Urinary bladder (tissue), 4 donors: Measurements from ENCODE around the gene NKD2. TPM values are rescaled to one million over a fixed set of nuclear protein-coding genes. Genes with fewer than 3 reads are reported as not detected.

Experiments used
- DNase-seq: peaks from one replicate; pipeline ENCODE4 v3.0.0-alpha.2; 2015; ENCODE audit errors: extremely low spot score
- H3K27ac ChIP-seq: one replicate; pipeline ENCODE4 v1.5.1; 2013; ENCODE audit warnings: low read depth, mild to moderate bottlenecking, moderate library complexity
- H3K36me3 ChIP-seq: one replicate; pipeline ENCODE4 v1.6.1; 2013; ENCODE audit warnings: mild to moderate bottlenecking, moderate library complexity; ENCODE audit not compliant: insufficient read depth
- H3K4me1 ChIP-seq: one replicate; pipeline ENCODE4 v1.6.1; 2013; ENCODE audit warnings: mild to moderate bottlenecking, moderate library complexity; ENCODE audit not compliant: insufficient read depth
- H3K4me3 ChIP-seq: one replicate; pipeline ENCODE4 v1.5.1; 2013; ENCODE audit warnings: low read depth, low read length
- WGBS: extraction: QIAGEN DNeasy Blood & Tissue Kit; methylation state at CpG from one replicate; pipeline ENCODE4 v1.1.7; 2013; 5-methylcytosine and 5-hydroxymethylcytosine counted together
- polyA plus RNA-seq: library from polyadenylated mRNA; stranded (reverse); fragments of 200-250 nt; gene quantifications from one replicate; pipeline ENCODE4 v1.2.3, GENCODE V29; 2013
- total RNA-seq: library from RNA; depleted of rRNA; stranded (reverse); fragments of >200 nt; gene quantifications from one replicate; pipeline ENCODE4 v1.2.3, GENCODE V29; 2014
- donor health status: healthy with polysubstance abuse.
- donor health status: healthy.

The NKD2 gene
- total and polyA plus RNA-seq, 2 donors: 1.3 to 7.5 TPM

DNA sequence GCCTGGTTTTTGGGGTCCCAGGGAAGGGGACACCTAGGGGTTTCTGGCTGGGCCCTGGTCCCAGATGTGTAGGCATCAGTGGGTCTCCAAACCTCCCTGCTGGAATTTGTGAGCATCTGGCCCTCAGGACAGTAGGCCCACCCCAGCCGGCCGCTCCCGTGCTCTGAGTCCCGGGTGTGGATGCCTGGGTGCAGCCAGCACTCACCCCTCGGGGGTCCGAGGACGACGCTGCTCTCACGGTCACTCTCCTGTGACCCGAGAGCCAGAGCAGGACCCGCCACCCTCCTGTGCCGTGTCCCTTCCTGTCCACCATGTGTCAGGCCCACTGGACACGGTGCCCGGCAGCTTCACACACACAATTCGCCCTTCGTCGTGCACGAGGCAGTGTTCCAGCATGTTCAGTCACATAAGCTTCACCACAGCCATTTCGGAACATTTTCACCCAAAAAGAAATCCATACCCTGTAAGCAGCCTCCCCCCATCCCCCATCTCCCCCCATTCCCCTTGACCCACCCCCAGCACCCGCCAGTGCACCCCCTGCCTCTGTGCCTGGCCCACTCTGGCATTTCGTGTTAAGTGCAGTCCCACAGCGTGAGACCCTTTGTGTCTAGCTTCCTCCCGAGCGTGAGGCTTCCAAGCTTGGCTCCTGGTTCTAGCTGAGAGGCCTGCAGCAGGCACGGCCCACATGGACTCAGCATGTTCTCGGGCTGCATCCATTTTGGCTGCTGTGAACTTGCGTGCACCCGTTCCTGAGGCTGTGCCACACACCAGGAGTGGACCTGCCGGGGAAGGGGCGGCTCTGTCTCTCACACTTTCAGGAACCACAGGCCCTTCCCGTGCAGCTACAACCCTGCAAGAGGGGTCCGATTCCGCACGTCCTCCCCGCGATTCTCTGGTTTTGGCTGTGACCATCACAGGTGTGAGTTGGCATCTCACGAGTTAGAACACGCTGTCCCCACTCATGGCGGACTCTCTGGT, 40.5 kb downstream of the NKD2 start:
- Histone ChIP-seq H3K27ac (no peak overlapping the region), H3K4me3 (no peak overlapping the region), H3K4me1 (no peaks in the 10 kb centered on the region), H3K36me3 (no peaks in the 10 kb centered on the region)
- no peak for DNase-seq
- WGBS: 84% methylated on average over 39 of the region's 39 CpGs

DNA sequence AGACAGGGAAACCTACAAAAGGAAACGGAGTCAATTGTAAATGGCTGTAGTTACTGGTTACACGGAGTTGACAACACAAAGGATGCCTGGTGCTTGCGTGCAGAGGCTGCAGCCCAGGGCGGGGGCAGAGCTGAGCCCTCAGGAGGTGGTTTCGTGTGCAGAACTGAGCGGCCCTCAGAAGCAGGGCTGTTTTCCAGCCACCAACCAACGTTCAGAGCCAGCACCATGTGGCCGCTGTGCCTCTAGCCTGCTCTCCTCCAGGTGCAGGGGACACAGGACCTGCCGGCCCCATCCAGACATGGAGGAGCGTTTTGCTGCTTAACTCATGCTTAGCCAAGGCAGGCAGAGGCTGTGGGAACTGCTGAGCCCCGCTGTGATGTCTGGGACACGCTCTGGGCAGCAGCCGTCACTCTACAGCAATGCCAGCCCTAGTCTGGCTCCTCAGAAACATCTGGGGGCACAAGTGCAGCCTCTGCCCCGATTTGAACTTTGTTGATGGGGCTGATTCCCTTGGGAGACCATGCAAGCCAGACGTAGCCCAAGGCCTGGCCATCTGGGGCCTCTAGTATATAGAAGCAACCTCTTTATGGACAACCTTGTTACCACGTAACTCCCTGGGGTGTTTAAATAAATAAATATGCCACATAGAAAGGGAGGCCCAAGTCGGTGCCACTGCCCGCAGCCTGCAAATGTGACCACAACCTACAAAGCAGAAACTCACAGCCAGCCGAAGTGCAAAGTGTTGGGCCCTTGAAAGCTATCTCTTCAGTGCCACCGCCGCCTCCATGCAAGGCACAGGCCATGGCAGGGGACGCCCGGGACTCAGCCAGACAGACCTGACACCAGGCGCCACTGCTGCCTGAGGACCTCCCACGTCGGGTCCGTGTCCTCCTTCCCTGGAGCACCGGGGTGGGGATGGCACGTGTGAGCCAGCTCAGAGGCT, 42.1 kb downstream of the NKD2 start:
- WGBS: 83% methylated on average over 29 of the region's 29 CpGs
- H3K4me1 ChIP-seq: no peaks in the 10 kb centered on the region
- H3K36me3 ChIP-seq: peaks cover under 1% of the 10 kb centered on the region

DNA sequence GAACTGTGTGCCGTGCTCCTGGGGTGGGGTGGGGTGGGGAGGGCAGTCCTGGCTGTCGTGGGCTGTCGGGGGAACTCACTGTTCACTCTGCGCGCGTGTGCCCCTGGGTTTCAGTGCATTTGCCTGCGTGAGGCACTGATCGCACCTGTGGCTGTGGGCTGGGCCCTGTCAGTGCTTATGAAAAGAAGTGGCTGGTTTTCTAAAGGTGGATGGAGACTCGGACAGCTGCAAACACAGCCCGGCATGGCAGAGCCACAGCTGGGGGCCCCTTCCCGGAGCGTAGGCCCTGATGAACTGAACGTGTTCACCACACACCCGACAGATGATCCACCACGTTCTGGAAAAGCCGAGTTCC, 42.7 kb downstream of the NKD2 start:
- DNase-seq: no peak
- 87% methylated on average over 16 of the region's 16 CpGs for WGBS
- no peaks in the 10 kb centered on the region for H3K4me1 ChIP-seq
- no peak overlapping the region for H3K27ac ChIP-seq
- H3K4me3 ChIP-seq: no peak overlapping the region
- peaks cover 4% of the 10 kb centered on the region for H3K36me3 ChIP-seq

More for the DNA sequence above, 42.1 kb downstream of the NKD2 start:
- Histone ChIP-seq H3K4me3 (no peak overlapping the region), H3K27ac (no peak overlapping the region)
- DNase-seq: no peak

DNA sequence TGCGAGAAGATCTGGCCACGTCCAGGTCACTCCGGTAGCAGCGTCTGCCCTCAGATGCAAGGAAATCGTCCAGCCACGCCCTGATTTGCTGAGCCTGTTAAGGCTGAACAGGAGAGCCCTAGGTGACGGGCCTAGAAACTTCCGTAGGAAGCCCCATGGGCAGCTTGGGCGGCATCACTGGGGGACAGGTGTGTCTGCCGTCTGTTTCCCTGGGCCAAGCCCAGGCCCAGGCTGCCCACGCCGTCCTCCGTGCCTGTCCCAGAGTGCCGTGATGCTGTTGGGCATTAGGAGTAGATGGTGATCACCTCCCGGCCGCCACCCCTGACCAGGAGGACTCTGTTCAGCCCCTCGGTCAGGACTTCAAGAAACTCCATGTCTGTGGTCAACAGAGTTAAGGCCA, 43.5 kb downstream of the NKD2 start:
- no peak for DNase-seq
- Histone ChIP-seq H3K4me3 (no peak overlapping the region), H3K36me3 (peaks cover 4% of the 10 kb centered on the region), H3K4me1 (no peaks in the 10 kb centered on the region), H3K27ac (no peak overlapping the region)
- 95% methylated on average over 17 of the region's 17 CpGs for WGBS

DNA sequence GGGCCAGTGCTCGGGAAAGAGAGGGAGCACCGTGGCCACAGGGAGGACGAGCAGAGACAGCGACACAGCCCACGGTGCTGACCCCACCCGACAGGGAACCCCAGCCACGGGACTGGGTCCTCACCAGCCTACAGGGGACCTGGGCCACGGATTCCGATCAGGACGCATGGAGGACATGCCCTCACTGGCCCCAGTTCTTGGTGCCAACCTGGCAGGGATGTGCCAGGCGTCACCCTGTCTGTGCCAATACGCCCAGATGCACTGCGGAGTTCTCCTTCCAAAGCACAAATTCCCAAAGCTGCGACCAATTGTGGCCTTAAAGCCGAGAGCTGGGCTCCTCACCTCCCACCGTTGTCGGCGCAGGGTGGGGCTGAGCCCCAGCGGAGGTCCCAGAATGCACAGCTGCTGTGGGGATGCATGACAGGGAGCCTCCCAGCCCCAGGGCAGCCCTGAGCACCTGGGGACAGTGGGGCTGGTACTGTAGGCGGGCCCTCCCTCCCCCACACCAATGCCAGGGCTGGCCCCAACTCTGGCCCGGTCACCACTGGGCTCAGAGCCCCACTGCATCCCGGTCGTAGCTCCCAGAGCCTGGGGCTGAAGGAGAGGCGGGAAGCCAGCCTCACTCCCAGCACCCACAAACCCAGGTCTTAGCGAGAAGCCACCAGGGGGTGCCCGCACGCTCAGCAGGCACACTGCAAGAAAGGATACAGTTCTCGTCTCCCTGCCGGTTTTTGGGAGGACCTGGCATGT, 44.2 kb downstream of the NKD2 start:
- no peak for DNase-seq
- 89% methylated on average over 29 of the region's 29 CpGs for WGBS
- H3K27ac ChIP-seq: no peak overlapping the region
- H3K4me1 ChIP-seq: no peaks in the 10 kb centered on the region
- no peak overlapping the region for H3K4me3 ChIP-seq
- peaks cover 6% of the 10 kb centered on the region for H3K36me3 ChIP-seq

DNA sequence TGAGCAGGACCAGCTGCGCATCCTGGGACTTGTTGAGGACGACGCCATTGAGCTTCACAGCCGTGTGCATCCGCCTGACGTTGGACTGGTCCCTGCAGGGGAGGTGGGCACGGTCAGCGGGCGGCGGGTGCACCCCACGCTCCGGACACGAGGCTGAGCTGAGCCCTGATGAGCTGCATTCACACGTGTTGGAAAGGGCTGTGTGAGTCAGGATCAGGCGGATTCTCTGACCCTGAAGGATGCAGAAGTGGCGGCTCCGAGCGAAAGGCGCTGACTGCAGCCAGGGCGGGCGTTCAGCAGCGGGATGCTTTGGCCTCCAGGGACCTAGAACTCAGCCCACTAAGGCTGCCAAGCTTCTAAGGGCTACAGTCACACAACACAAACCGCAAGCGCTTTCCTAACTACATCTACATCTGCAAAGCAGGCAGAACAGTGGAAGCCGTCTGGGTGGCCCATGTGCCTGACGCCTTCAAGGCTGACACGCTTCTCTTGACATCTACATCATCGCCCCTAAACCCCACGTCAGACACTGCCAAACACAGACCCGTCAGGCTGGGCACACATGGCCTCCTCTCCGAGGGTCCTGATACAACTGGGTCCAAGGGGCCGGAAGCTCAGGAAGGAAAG, 44.9 kb downstream of the NKD2 start:
- DNase-seq: no peak
- WGBS: 92% methylated on average over 32 of the region's 32 CpGs
- Histone ChIP-seq H3K4me3 (no peak overlapping the region), H3K36me3 (peaks cover 10% of the 10 kb centered on the region), H3K4me1 (no peaks in the 10 kb centered on the region), H3K27ac (no peak overlapping the region)

DNA sequence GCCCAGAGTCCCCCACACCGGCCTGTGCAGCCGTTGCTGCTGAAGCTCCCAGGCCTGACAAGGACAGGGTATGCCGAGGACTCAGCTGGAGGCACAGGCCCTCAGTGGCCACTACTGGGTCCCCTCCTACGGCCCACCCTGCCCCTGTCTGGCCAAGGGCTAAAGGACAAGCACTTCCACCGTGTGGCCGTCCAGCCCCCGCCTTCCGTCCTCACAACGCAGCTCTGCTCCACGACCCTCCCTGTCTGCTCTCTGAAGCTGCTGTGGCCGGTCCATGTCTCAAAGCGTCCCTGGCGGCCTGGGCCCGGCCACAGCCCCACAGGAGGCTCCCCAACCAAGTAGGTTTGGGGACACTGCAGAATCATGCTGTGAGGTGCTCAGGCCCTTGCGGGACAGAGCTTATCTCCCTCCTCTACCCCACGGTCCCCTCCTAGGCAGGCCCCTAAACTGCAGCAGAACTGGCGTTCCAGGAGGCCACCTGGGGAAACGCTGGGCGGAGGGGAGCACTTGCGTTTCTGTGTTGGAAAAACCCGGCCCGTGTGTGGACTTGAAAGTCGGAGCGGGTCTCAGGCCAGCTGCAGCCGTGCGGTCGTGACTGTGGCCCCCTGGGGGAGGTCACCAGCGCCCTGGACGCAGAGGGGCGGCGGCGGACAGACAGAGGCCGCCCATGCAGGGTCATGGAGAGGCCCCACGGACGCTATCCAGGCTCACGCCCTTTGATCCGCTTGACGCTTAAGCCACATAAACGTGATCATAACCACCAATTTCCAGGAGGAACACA, 45.6 kb downstream of the NKD2 start:
- Histone ChIP-seq H3K36me3 (peaks cover 12% of the 10 kb centered on the region), H3K27ac (no peak overlapping the region), H3K4me3 (no peak overlapping the region), H3K4me1 (no peaks in the 10 kb centered on the region)
- 86% methylated on average over 39 of the region's 39 CpGs for WGBS
- no peak for DNase-seq

DNA sequence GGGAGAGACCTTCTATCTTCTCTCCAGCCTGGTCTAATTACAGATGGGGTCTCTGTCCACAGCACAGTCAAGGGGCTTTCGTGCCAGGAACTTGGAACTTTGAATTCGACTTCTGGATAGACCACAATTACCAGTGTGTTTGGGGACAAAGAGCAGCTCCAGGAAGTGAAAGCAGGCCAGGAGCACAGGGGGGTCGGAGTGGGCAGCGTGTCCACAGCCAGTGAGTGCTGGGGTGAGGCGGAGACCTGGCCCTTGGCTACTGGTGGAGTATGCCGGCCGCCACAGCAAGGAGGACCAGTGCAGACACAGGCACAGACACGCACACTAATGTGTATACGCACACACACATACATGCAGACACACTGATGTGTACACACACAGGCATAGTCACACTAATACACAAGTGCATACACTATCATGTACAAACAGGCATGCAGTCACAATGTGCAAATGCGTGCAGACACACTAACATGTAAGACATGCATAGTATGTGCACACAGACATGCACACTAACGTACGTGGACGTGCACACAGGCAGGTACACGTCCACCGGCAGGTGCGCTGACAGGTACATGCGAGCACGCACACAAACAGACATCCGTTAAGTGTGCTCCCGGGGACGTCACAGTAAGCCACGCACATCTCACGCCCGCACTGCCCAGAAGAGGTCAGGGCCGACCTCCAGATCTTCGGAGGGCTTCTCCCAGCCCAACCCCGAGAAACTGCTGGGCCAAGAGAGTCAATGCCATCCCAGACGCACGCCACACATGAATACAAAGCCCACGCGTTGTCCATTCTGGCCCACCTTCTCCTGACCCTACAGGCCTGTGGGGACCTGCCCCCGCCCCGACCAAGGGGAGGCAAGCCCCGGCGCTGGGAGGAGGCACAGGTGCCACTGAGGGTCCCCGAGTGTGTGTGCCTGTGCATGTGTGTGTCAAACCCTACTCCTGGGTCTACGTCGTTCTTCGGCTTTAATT, 46.5 kb downstream of the NKD2 start:
- no peak overlapping the region for H3K4me3 ChIP-seq
- WGBS: 89% methylated on average over 39 of the region's 39 CpGs
- peaks cover 12% of the 10 kb centered on the region for H3K36me3 ChIP-seq
- H3K4me1 ChIP-seq: no peaks in the 10 kb centered on the region
- no peak overlapping the region for H3K27ac ChIP-seq
- DNase-seq: no peak

DNA sequence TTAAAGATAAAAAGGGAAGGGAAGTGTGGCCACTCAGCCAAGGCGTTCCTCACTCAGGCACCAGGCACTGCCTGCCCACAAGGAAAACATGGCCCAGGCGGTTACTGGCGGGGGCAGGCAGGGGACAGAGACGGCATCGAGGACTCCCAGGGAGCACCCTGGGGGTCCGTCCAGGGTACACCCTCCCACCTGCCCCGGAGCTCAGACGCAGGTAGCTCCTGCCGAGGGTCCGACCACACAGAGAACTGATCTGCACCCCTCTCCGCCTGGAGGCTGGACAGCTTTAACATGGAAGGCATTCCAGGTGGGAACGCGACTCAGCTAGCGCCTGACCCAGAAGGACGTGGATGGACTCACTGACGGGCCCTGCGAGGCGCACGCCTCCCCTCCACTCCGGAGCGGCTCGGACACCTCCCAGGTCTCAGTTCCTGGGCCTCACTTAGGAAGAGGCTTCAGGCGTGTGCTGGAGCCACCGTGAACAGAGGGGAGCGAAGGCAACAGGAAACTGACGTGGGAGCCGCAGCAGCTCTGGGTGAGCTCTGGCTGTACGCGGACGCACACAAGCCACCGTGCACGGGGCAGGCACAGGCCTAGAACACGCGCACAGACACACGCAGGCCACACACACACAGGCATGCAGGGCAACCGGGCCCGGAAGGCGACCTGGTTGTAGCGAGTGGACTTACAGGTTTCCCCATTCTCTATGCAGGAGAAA, 47.5 kb downstream of the NKD2 start:
- Histone ChIP-seq H3K4me1 (no peaks in the 10 kb centered on the region), H3K36me3 (peaks cover 12% of the 10 kb centered on the region), H3K27ac (no peak overlapping the region), H3K4me3 (no peak overlapping the region)
- WGBS: 93% methylated on average over 39 of the region's 39 CpGs
- DNase-seq: no peak

DNA sequence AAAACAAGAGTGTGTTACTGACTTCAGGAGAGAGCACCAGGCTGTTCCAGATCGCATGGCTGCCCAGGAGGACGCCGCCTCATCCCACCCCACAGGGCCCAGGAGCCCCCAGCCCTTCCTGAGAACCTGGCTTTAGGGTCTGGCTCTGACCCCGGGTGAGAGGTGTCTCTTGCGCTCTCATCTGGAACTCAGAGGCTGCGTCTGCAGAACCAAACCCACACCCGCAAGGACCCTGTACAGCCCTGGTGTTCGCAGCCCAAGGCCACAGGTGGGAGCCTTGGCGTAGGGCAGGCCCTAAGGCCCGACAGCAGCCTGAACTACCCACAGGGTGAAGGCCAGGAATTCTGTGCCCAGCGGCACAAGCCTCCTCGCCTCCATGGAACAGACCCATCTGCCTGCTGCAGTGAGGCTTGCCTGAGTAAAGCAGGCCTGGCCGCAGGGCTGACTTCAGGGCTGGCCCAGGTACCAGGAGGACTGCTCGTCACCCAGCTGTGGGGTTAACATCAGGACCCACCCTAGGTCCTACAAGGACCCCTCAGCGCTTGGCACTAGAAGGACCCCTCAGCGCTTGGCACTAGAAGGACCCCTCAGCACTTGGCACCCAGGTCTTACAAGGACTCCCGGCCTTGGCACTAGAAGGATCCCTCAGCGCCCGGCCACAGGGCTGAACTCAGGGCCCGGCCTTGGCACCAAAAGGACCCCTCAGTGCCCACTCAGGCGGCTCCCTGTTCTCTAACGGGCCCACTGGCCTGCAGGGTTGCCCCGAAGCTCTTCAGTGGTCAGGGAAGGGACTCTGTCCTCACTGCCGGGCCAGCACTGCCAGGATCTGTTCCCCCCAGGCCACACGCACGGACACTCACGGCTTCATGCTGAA, 48.2 kb downstream of the NKD2 start:
- 94% methylated on average over 27 of the region's 27 CpGs for WGBS
- H3K4me3 ChIP-seq: no peak overlapping the region
- H3K4me1 ChIP-seq: no peaks in the 10 kb centered on the region
- no peak overlapping the region for H3K27ac ChIP-seq
- DNase-seq: no peak
- peaks cover 12% of the 10 kb centered on the region for H3K36me3 ChIP-seq
